HG03159 (cell line): ENCODE measurements around the gene REEP3.
"Not testable (repeated sequence)": the region's sequence is repeated elsewhere in the genome, so short reads cannot be mapped to it uniquely, and the experiment has no call there.

Source experiments
- ATAC-seq: cut with Tn5 transposase; IDR thresholded peaks from one replicate; pipeline ENCODE4 v1.9.1; 2021; ENCODE audit warnings: mild to moderate bottlenecking, moderate library complexity; ENCODE audit not compliant: unreplicated experiment

REEP3 gene

DNA sequence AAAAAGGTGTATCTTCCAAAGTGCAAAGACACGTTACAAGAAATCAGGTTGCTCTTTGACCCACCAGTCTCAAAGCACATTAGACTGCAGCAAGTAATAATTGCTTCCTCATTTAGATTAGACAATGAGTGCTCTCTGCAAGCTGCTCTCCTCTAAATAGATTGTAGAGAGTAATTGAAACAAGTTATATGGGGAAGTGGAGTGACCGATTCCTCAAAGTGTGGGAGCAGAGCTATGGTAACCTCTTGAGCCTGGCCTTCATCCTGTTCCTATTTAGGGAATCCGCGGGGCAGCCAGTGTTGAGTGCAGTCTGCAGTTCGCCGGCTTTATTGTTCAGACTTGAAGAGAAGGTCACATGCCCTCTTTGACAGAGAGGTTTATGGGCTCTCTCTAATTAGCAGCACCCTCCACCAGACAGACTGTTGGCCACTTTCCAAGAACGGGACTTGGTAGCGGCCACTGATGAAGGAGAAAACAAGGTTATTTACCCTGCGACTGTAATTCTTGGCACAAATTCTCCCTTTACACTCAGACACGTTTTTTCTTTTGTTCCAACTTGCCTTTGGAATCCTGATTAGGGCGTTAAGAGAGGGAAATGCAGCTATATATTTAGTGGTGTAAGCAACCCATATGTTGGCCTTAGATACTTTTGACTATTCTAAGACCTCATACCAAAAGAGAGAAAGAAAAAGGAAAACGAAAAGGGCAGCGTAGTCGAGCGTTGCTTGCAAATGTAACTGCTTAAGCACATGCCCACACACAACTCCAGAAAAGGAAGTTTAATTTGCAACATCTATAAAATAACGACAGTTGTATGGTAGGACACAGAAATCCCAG, 107.5 kb downstream of the REEP3 start:
- peak; percentile 38 for ATAC-seq

DNA sequence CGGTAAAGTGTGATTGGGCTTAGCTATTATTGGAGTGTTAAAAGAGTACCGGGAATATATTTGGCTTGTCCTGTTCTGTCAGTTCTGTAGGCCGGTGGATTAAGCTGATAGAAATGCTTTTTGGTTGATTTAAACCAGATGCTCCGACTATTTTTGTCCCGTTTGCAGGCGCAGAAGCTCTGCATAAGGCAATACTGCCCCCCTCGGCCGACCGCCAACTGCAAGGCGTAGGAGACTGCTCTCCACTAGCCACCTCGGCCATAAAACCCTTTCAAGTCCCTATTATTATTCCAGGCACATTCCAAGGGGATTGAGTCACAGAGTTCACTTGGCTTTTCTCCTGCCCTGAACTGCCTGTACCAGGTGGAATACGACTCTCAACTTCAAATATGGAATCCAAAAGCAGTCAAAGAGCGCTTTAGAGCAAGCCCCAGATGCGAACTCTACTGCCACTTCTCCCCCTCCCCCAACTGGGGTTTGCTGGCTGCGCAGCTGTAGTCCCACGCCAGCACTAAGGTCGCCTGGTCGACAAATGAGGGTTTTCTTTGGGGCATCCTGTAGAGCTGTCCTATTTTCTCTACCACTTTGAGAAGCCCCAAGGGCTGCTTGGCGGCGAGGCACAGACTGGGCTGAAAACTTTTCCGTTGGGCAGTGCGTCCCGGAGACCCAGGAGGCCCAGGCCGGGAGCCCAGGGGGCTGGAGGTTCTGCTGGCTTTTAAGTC, 108.3 kb downstream of the REEP3 start:
- peak; percentile 58 for ATAC-seq

DNA sequence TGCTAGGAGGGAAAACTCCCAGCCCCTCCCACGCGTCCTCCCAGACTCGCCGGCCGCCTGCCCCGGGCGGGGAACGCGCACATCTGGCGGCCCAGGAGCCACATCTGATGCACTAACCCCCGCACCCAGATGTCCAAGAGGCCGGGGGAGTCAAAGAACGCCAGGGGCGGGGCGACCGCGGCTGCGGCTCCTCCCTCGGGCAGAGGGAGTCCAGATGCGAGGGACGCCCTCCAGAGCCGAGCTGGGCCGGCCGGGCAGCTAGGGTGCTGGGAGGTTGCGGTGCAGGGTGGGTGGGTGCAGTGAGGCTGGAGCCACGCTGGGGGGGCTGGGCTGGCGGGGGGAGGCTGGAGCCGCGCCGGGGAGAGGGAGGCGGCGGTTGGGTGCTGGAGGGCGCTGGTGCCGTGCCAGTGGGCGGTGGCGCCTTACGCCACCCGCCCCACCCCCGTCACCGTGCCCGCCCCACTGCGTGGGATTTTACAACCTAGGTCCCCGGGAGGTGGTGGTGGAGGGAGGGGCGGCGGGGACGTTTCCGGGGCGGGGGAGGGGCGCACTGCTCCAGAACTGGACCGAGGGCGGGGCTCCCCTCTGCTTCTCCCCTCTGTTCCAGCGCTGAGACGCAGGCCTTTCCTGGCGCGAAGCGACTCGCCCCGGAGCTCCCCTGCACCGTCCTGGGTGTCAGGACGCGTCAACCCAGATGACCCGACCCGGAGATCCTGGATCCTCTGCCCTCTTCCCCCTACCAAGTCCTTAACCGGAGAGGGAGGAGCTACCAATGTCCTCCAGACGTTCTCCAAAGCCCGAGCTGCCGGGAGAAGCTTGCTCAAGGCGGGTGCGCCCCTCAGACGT, 109.1 kb downstream of the REEP3 start:
- peak; percentile 57 for ATAC-seq

DNA sequence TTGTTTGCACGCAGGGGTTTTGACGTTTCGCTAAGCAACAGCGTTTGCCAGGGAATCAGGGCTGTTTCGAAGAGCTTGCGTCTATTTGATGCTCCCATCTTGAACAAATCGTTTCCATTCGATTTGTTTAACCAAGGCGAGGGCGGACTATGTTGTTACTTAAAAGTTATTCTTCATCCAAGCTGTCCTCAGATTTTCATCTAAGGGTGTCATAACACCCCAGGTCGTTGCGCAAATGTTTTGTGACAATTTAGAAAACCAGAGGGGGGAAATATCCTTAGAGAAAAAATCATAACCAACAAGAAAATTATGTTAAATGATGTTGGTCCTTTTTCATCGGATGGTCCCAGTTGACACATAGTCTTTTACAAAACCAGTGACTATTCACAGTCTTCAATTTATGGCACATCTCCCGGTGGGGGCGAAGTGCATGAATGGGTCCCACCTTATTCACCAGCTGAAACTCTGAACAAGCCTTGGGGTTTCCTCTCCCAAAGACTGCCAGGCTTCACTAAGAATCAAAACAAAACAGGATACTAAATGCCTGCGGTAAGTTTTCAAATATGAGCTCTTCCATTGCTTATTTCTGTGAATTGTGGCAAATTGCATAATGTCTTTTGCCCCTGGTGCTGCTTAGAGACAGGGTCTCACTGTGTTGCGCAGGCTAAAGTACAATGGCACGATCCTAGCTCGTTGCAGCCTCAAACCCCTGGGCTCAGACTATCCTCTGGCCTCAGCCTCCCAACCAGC, 109.9 kb downstream of the REEP3 start:
- ATAC-seq: no peak

DNA sequence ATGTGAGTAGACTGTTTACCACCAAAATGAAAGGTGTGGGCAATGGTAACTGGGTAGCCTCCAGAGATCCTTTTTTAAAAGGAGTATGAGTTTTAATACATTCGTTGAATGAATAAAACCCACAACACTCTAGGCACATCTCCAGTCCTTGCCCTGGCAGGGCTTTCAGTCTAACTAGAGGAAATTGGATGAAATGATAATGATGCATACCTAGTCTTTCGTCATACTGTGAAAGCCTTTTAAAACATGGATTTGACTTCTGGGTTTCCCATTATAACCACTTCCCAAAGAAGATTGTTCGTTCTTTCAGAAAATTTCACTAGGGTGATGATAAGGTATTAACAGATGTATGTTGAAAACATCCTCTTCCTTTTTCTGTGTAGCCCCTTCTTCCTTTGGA, 110.8 kb downstream of the REEP3 start:
- no peak for ATAC-seq

DNA sequence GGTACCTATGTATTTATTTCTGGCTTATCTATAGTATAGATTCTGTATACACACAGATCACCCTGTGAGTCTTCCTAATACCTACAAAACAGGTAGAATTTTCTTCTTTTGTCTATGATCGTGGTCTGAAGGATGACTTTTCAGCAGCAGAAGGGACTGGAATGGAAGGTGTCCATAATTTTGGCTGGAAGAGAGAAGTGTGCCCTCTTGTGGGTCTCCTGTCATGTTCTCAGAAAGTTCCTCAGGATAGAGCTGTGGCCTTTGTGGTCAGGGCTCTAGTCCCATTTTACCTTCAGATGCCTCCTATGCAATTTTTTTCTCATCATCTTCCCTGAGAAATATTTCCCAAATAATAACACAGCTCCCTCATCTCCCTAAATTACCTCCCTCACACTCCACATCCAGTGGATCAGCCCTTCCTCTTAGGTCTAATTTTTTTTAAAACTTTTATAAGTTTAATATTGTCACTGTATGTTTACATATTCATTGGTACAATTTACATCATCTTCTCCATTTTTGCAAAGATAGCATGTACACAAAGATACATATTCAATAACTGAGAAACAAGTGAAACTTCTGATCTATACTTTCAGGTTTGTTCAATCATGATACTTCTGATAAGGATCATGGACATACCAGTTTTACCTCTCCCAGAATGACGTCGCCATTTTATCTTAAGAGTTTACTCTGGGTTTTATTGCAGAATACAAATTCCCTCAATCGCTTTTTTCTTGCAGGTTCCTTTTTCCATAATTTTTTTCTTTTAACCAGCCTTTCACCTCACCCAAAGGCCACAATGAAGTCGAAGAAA, 112.7 kb downstream of the REEP3 start:
- no peak for ATAC-seq

DNA sequence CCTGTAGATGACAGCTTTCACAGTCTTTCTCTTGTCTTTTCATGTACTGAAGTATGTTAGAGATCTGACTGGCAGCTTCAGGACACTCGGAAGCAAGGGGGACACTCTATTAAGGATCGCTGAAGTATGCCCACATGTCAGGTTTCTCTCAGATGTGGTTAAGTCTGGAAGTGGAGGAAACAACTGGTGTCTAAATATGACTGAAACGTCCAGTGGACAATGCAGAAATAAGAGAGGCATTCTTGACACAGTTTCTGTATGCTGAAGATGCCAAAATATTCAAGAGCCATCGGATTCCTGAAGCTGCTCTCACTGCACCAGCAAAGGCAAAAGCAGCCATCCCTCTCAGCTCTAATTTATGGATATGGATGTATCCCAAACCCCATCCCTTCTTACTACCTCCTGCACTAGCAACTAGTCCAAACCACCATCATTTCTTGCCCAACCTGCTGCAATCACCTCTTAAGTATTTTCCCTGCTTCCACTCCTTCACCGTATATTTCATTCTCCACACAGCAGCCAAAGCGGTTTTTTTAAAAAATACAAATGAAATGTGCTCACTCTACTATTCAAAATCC, 113.4 kb downstream of the REEP3 start:
- no peak for ATAC-seq

DNA sequence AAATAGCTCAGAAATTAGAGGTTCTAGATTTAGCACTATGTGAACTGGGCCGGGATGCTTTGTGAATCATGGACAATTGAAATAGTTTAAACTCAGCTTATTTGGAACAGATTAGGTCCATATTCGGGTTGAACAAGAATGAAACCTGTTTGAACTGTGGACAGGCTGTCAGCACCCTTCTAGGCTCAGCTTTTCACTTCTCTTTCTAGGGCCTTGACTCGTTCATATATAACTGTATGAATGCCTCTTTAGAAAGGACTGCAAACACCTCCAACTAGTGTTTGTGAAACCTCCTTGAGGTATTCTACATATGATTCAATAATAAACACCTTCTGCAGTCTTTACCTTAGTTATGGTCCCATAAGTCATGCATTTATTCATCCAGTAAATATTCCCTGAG, 115.6 kb downstream of the REEP3 start:
- no peak for ATAC-seq

DNA sequence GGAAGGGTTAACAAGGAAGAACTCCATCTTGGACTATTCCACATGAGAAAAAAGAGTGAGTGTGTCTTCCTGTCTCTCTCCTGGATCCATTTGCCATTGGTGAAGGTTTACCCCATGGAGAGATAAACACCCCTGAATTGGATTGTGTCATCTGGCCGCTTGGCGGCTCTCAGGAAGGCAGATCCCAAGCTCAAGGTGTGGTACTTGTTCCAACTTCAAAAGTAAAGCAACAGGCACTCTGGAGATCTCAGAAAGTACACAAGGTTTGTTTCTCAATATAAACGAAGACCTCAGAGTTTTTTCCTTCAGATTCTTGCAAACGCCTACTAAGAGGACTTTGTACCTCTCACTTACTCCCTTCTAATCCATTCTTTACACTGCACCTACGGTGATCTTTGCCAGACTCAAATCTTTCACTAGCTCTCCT, 116.7 kb downstream of the REEP3 start:
- ATAC-seq: no peak

DNA sequence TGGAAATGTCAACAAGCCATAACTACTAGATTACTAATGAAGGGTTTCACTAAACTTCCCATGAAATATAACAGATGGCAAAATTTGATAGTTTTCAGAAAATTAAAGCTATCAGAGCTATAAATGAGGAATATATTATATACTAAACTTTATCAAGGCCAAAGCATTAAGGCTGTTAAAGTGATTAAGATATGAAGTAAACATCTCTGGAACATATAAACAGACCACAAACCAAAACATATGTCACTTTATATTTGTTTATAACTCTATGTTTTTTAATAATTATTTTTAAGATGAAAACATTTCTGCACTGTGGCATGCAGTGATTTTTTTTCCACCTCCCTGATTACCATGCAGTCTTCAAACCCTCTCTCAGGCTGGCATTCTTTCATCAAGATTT, 120.2 kb downstream of the REEP3 start:
- no peak for ATAC-seq

DNA sequence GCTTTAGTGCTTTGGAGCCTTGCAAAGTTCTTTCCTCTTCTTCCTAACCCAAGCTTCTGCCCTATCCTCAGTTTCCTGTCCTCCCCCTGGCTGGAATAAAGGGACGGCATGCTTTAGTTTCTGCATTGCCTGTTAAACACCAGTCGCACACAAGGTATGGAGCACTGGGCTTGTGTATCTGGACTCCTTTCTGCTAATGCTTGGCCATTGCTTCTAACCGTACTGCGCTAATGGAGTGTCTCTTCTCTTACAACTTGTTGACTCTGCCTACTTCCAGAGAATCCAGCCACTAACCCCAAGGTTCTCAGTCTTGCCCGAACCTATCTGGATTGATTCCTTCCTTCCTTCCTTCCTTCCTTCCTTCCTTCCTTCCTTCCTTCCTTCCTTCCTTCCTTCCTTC, 120.6 kb downstream of the REEP3 start:
- no peak for ATAC-seq

DNA sequence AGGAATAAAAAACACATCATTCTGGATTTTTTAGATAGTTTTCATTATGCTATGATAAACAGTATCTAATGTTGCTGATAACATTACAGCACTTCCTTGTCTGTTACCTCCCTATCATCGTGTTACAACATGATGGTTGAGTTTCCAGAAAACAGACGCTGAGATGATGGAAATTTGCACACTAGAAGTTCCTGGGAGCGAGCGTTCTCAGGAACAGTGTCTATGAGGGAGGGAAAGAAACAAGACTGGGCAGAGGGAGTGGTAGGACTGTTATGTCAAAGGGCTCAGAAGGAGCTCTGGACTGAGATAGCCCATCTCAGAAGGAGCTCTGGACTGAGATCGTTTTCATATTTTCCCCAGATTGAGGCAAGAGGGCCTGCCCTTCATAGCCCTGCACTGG, 121.6 kb downstream of the REEP3 start:
- ATAC-seq: no peak

DNA sequence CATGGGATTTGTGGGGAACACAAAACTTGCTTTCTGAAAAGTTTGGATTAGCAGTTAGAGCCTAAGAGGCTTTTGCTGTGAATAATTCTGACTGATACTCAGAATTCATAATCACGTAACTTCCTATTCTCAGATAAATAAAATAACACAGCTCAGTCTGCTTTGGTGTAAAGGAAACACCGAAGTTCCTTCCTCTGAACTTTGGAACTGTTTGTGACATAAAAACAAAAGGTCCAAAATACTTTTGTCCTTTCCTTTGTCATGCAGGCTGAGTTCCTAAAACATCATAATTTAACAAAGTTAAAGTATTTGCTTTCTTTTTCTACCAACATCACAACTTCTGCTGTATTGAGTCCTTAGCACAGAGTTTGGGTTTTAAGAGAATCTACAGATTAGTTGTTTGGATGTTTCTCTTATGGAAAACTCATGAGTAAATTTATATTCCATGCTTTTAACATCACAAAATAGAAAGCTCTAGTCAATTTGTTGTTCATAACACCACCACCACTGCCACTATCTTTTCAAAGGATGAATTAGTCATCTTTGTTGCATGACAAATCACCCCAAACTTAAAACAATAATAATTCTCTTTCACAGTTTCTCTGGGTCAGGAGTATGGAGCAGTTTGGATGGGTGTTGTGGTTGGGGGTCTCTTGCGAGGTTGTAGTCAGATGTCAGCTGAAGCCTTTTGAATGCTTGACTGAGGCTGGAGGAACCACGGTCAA, 123.4 kb downstream of the REEP3 start:
- no peak for ATAC-seq

DNA sequence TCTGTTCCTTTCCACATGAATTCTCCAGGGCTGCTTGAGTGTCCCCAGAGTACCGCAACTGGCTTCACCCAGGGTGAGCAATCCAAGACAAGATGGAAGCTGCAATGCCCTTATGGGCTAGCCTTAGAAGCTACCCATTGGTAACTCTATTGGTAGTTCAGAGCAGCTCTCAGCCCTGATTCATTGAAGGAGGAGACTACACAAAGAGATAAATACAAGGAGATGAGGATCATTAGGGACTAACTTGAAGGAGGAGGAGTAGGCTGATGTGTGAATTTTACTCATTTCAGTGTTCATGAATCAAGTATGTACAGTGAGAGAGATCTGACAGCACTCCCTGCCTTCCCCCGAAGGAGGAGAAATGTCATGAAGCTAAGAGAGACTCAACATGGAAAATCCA, 124.0 kb downstream of the REEP3 start:
- ATAC-seq: no peak

DNA sequence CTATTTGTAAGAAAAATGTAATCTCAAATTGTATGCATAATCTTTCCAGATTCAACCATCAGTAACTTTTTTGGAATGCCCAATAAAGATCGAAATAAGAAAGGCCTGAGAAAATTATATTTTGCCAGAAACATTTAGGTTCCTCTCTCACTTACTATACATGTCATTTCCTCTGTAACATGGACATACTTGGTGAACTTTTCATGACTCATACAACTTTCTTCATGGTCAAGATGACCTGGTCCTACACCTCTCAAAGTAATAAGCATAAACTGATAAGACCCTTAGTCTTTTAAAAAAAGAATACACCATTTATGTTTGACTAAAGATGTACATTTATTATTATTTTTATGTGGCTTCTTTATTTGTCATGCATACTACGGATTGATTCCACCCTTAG, 125.3 kb downstream of the REEP3 start:
- no peak for ATAC-seq

DNA sequence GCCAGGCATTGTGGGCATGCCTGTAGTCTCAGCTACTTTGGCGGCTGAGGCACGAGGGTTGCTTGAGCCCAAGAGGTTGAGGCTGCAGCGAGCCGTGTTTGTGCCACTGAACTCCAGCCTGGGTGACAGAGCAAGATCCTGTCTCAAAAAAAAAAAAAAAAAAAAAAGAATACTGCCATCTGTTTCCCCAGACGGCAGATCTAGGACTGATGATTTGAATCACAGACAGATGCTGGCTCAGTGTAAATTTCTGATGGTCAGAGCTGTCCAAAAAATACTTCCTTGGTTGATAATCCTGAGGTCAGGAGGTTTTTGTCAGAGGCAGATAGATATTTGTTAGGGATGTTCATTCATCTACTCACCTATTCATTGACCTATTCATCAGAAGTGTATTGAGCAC, 130.7 kb downstream of the REEP3 start:
- no peak for ATAC-seq

DNA sequence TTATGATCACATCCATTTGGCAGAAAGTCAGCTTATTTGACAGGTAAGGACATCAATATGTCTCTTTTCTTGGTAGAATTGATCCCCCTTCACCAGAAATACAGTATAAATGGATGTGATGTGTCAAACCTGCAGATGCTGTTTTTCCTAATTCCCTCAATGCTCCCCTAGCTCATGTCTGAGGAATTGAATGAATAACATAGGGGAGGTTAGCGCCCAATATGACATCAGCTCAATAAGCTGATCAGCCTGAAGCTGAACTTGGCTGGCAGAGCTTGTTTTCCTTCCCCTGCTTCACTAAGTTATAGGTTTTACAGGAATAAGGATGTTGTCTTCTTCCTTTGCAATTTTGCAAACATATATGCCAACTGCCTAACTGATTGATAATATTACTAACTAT, 132.5 kb downstream of the REEP3 start:
- no peak for ATAC-seq

DNA sequence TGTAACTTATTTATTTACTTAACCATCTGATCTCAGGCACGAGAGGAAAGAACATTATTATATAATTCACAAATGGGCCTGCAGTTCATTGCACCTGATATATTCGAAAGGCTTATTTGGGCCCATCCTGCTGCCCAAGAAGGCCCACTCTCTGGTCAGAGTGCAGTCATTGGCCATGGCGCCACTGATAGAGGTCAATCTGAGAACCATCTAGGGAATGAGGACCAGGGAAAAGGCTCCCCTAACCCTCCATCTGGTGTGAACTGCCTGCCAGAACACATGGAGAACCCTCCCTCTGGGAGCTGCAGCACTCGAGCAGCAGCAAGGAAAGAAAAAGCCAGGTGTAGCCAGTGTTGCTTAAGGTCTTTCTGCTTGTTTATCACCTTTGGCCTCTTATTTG, 136.6 kb downstream of the REEP3 start:
- no peak for ATAC-seq

DNA sequence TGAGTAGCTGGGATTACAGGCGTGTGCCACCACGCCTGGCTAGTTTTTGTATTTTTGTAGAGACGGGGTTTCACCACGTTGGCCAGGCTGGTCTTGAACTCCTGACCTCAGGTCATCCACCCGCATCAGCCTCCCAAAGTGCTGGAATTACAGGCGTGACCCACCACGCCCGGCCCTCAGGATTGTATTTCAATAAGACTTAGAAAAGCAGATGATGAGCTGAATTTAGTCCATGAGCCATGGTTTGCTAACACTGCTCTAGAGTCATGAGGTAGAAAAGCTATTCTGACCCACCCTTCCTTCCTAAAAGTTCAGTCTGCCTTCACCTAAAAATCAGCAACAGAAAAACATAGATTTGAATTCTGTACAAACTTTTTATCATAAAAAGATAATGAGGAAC, 139.7 kb downstream of the REEP3 start:
- not testable (repeated sequence) for ATAC-seq
